Neural progenitor cell (in vitro differentiated cells): Measurements from ENCODE around the gene NFIA.

ENCODE experiments used
- EZH2 ChIP-seq: fragments of 200-600 bp; sonication (generic); IDR thresholded peaks from 2 replicates; pipeline ENCODE4 v1.6.1; 2017; ENCODE audit warnings: antibody characterized with exemption, mild to moderate bottlenecking, moderate library complexity
- TF ChIP-seq, protein P1 (sequence below): fragments of 200-600 bp; sonication (generic); IDR thresholded peaks from 2 replicates; pipeline ENCODE4 v1.5.1; 2017; ENCODE audit warnings: antibody characterized with exemption, mild to moderate bottlenecking

DNA sequence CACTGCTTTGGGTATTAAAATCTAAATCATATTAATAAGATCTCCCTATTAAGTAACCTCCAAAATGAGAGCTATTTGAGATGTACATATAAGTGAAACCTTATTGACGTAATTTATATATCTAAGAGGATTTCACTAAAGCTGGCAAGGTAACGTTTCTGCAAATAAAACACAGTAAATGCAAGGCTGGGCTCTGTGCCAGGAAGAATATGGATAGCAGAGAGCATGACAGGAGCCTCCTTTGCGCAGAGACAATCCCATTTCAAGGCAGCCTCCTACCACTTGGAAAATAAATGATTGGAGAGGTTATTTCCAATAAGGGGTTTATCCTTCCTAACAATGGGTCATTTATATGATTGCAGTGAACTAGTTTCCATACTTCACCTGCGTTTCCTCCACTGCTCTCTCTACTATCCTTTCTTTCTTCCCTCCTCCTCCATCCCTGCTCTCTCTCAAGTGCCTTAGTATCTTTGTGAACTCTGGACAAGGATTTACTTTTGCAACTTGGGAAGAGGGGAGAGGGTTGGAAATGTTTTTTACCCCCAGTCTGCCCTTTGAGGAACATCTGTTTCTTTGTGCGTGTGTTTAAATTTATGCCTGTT is 3.0 kb upstream of the NFIA start:
- TF ChIP-seq, protein P1, sequence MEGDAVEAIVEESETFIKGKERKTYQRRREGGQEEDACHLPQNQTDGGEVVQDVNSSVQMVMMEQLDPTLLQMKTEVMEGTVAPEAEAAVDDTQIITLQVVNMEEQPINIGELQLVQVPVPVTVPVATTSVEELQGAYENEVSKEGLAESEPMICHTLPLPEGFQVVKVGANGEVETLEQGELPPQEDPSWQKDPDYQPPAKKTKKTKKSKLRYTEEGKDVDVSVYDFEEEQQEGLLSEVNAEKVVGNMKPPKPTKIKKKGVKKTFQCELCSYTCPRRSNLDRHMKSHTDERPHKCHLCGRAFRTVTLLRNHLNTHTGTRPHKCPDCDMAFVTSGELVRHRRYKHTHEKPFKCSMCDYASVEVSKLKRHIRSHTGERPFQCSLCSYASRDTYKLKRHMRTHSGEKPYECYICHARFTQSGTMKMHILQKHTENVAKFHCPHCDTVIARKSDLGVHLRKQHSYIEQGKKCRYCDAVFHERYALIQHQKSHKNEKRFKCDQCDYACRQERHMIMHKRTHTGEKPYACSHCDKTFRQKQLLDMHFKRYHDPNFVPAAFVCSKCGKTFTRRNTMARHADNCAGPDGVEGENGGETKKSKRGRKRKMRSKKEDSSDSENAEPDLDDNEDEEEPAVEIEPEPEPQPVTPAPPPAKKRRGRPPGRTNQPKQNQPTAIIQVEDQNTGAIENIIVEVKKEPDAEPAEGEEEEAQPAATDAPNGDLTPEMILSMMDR, result no peak
- TF ChIP-seq EZH2, result no peak
